Neural cell (in vitro differentiated cells): Measurements from ENCODE around the gene FBP2.

Experiments used
- CTCF ChIP-seq: fragments of 450-650 bp; IDR thresholded peaks from 2 replicates; pipeline ENCODE4 v1.5.1; 2014; ENCODE audit warnings: antibody characterized with exemption, mild to moderate bottlenecking, moderate library complexity; ENCODE audit not compliant: poor library complexity, severe bottlenecking
- EP300 ChIP-seq: fragments of 450-650 bp; conservative IDR thresholded peaks from 2 replicates; pipeline ENCODE4 v1.6.1; 2014; ENCODE audit warnings: antibody characterized with exemption, mild to moderate bottlenecking, moderate library complexity; ENCODE audit not compliant: poor library complexity, severe bottlenecking
- EZH2 ChIP-seq: fragments of 200-600, 300-800 bp; shearing (Covaris generic), sonication (generic); IDR thresholded peaks from 2 replicates; pipeline ENCODE4 v1.6.1; 2014; ENCODE audit warnings: antibody characterized with exemption, low read length, borderline replicate concordance, mild to moderate bottlenecking; ENCODE audit not compliant: insufficient read depth, poor library complexity, severe bottlenecking
- MXI1 ChIP-seq: fragments of 450-650 bp; conservative IDR thresholded peaks from 2 replicates; pipeline ENCODE4 v1.6.1; 2014; ENCODE audit warnings: antibody characterized with exemption, mild to moderate bottlenecking; ENCODE audit not compliant: poor library complexity, severe bottlenecking
- POLR2AphosphoS5 ChIP-seq: IDR thresholded peaks from 2 replicates; pipeline ENCODE4 v1.6.1; 2012
- RAD21 ChIP-seq: fragments of 450-650 bp; conservative IDR thresholded peaks from 2 replicates; pipeline ENCODE4 v1.6.1; 2014; ENCODE audit warnings: antibody characterized with exemption, mild to moderate bottlenecking, moderate library complexity
- SMC3 ChIP-seq: fragments of 450-650 bp; conservative IDR thresholded peaks from 2 replicates; pipeline ENCODE4 v1.6.1; 2014; ENCODE audit warnings: antibody characterized with exemption, mild to moderate bottlenecking, moderate library complexity; ENCODE audit not compliant: poor library complexity
- TAF1 ChIP-seq: IDR thresholded peaks from 2 replicates; pipeline ENCODE4 v1.6.1; 2012; ENCODE audit warnings: low read depth
- TF ChIP-seq, protein P1 (sequence below): IDR thresholded peaks from 2 replicates; pipeline ENCODE4 v1.6.1; 2012; ENCODE audit warnings: borderline replicate concordance

- TF ChIP-seq EP300 (no peak), CTCF (no peak), POLR2AphosphoS5 (no peak), EZH2 (no peak), TAF1 (no peak), RAD21 (no peak), SMC3 (no peak), MXI1 (no peak)
- TF ChIP-seq, protein P1, sequence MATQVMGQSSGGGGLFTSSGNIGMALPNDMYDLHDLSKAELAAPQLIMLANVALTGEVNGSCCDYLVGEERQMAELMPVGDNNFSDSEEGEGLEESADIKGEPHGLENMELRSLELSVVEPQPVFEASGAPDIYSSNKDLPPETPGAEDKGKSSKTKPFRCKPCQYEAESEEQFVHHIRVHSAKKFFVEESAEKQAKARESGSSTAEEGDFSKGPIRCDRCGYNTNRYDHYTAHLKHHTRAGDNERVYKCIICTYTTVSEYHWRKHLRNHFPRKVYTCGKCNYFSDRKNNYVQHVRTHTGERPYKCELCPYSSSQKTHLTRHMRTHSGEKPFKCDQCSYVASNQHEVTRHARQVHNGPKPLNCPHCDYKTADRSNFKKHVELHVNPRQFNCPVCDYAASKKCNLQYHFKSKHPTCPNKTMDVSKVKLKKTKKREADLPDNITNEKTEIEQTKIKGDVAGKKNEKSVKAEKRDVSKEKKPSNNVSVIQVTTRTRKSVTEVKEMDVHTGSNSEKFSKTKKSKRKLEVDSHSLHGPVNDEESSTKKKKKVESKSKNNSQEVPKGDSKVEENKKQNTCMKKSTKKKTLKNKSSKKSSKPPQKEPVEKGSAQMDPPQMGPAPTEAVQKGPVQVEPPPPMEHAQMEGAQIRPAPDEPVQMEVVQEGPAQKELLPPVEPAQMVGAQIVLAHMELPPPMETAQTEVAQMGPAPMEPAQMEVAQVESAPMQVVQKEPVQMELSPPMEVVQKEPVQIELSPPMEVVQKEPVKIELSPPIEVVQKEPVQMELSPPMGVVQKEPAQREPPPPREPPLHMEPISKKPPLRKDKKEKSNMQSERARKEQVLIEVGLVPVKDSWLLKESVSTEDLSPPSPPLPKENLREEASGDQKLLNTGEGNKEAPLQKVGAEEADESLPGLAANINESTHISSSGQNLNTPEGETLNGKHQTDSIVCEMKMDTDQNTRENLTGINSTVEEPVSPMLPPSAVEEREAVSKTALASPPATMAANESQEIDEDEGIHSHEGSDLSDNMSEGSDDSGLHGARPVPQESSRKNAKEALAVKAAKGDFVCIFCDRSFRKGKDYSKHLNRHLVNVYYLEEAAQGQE: no peak
Observed at GRCh38 chr9:94612071-94612470, 18.4 kb upstream of the FBP2 start.
